ENCODE results near the gene ADAMTS2.

The ADAMTS2 gene

GRCh38 chr5:179154991-179155955, 190.0 kb downstream of the ADAMTS2 start:
- no peak for TF ChIP-seq EZH2 (IDR thresholded peaks at IDR 0.05; ENCODE audit: borderline replicate concordance, low read length)
- no peak for TF ChIP-seq CTCF (IDR thresholded peaks at IDR 0.05; ENCODE audit: low read length)

GRCh38 chr5:179154346-179154990, 190.8 kb downstream of the ADAMTS2 start:
- Histone ChIP-seq H3K9me2 (ENCODE audit: low read depth, low read length) (no peaks in the 10 kb centered on the region), H3K9me3 (ENCODE audit: low read length) (no peaks in the 10 kb centered on the region), H3K27ac (ENCODE audit: low read depth, low read length, poor library complexity, severe bottlenecking) (no peak overlapping the region), H2AFZ (ENCODE audit: low read length) (no peak overlapping the region), H3K4me2 (ENCODE audit: low read length) (no peak overlapping the region), H3K4me1 (ENCODE audit: insufficient read depth, low read length, severe bottlenecking) (no peaks in the 10 kb centered on the region), H3K79me2 (ENCODE audit: insufficient read depth, low read length) (no peaks in the 10 kb centered on the region), H4K20me1 (ENCODE audit: insufficient read depth, low read length) (no peaks in the 10 kb centered on the region), H3F3A (ENCODE audit: insufficient read depth, low read length) (no peaks in the 10 kb centered on the region), H3K9ac (ENCODE audit: low read length) (no peak overlapping the region), H3K27me3 (ENCODE audit: insufficient read depth, low read length) (no peaks in the 10 kb centered on the region), H3K4me3 (ENCODE audit: low read depth, low read length, poor library complexity, severe bottlenecking) (no peak overlapping the region), H3K36me3 (ENCODE audit: insufficient read depth, low read length) (no peaks in the 10 kb centered on the region)
- TF ChIP-seq EZH2 (IDR thresholded peaks at IDR 0.05; ENCODE audit: borderline replicate concordance, low read length) (no peak), CTCF (IDR thresholded peaks at IDR 0.05; ENCODE audit: low read length) (no peak)

More at GRCh38 chr5:179154991-179155955, 190.0 kb downstream of the ADAMTS2 start:
- Histone ChIP-seq H4K20me1 (ENCODE audit: insufficient read depth, low read length) (no peaks in the 10 kb centered on the region), H3F3A (ENCODE audit: insufficient read depth, low read length) (no peaks in the 10 kb centered on the region), H3K9me2 (ENCODE audit: low read depth, low read length) (no peaks in the 10 kb centered on the region), H3K79me2 (ENCODE audit: insufficient read depth, low read length) (no peaks in the 10 kb centered on the region), H3K4me3 (ENCODE audit: low read depth, low read length, poor library complexity, severe bottlenecking) (no peak overlapping the region), H3K27me3 (ENCODE audit: insufficient read depth, low read length) (no peaks in the 10 kb centered on the region; the same call in 1 of the 2 replicates), H3K9me3 (ENCODE audit: low read length) (no peaks in the 10 kb centered on the region), H3K9ac (ENCODE audit: low read length) (no peak overlapping the region), H3K4me1 (ENCODE audit: insufficient read depth, low read length, severe bottlenecking) (no peaks in the 10 kb centered on the region), H3K27ac (ENCODE audit: low read depth, low read length, poor library complexity, severe bottlenecking) (no peak overlapping the region), H3K4me2 (ENCODE audit: low read length) (no peak overlapping the region), H2AFZ (ENCODE audit: low read length) (no peak overlapping the region), H3K36me3 (ENCODE audit: insufficient read depth, low read length) (no peaks in the 10 kb centered on the region)

- no peaks in the 10 kb centered on the region for H3F3A ChIP-seq (ENCODE audit: insufficient read depth, low read length)
- no peak overlapping the region for H3K27ac ChIP-seq (ENCODE audit: low read depth, low read length, poor library complexity, severe bottlenecking)
- H3K9me3 ChIP-seq (ENCODE audit: low read length) = no peaks in the 10 kb centered on the region
- H3K4me1 ChIP-seq (ENCODE audit: insufficient read depth, low read length, severe bottlenecking) = no peaks in the 10 kb centered on the region
- H3K36me3 ChIP-seq (ENCODE audit: insufficient read depth, low read length) = no peaks in the 10 kb centered on the region
- H4K20me1 ChIP-seq (ENCODE audit: insufficient read depth, low read length) = no peaks in the 10 kb centered on the region
- H3K27me3 ChIP-seq (ENCODE audit: insufficient read depth, low read length) = no peaks in the 10 kb centered on the region
- TF ChIP-seq EZH2 (IDR thresholded peaks at IDR 0.05; ENCODE audit: borderline replicate concordance, low read length) = no peak
- no peak for TF ChIP-seq CTCF (IDR thresholded peaks at IDR 0.05; ENCODE audit: low read length)
- H3K79me2 ChIP-seq (ENCODE audit: insufficient read depth, low read length) = no peaks in the 10 kb centered on the region
- H3K4me2 ChIP-seq (ENCODE audit: low read length) = no peak overlapping the region
- H3K9ac ChIP-seq (ENCODE audit: low read length) = no peak overlapping the region
- no peak overlapping the region for H3K4me3 ChIP-seq (ENCODE audit: low read depth, low read length, poor library complexity, severe bottlenecking)
- H3K9me2 ChIP-seq (ENCODE audit: low read depth, low read length) = no peaks in the 10 kb centered on the region
- H2AFZ ChIP-seq (ENCODE audit: low read length) = no peak overlapping the region
Measured at GRCh38 chr5:179153921-179154345, 191.3 kb downstream of the ADAMTS2 start.

Measured in OCI-LY1 (cell line).